GM18498 (cell line): ENCODE measurements around the gene STOX2.

ENCODE experiments used
- ATAC-seq: cut with Tn5 transposase; IDR thresholded peaks from one replicate; pipeline ENCODE4 v1.9.1; 2021; ENCODE audit warnings: mild to moderate bottlenecking, moderate library complexity; ENCODE audit not compliant: unreplicated experiment

Gene STOX2

GRCh38 chr4:183888564-183888963, 16.5 kb upstream of the STOX2 start:
- no peak for ATAC-seq

DNA sequence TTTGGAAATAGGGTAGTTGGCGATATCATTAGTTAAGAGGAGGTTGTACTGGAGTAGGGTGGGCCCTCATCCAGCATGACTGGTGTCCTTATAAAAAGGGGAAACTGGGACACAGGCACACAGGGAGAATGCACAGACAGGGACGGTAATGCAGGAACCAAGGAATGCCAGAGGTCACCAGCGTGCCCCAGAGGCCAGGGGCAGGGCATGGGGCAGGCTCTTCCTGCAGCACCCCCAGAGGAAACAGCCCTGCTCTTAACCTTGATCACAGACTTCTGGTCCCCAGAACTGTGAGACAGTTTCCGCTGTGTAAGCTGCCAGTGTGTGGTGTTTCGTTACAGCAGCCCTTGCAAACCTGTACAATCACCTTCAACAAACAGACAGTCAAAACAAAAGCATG, 15.9 kb upstream of the STOX2 start:
- no peak for ATAC-seq

DNA sequence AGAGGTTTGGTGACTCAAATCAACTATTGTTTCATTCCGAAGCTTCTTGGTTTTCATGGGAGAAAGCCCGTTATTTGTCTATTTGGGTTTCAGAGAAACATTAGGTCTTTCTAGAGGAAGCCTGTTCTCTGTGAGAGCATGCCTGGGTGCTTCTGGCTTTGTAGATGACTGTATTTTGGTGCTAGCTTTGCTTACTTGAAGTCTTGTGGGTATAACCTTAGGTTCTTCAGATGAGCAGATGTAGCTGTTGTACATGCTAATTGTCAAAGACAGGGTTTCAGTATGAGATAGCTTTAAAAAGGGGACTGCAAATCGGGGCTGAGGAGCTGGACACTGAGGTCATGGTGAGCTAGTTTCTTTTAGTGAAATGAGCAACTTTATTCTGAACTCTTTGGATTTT, 7.9 kb upstream of the STOX2 start:
- no peak for ATAC-seq

DNA sequence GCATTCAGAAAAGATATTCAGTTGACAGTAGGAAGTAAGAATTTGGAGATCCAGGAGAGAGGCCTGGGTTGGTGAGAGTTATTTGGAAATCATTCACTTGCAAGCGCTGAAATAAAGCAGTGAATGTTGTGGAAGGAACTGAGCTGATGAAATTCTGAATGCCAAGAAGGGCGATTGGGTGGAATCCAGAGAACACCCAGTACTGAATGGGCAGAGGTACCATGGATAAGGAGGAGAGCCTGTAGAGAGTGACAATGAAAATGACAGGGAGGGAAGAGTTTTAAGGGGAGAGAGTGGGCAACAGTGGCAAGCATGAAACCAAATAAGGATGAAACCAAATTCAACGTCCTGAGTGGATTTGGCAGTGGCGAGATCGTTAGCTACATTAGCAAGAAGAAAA, 6.7 kb upstream of the STOX2 start:
- no peak for ATAC-seq

GRCh38 chr4:183903021-183903760, 1.9 kb upstream of the STOX2 start:
- ATAC-seq: no peak

DNA sequence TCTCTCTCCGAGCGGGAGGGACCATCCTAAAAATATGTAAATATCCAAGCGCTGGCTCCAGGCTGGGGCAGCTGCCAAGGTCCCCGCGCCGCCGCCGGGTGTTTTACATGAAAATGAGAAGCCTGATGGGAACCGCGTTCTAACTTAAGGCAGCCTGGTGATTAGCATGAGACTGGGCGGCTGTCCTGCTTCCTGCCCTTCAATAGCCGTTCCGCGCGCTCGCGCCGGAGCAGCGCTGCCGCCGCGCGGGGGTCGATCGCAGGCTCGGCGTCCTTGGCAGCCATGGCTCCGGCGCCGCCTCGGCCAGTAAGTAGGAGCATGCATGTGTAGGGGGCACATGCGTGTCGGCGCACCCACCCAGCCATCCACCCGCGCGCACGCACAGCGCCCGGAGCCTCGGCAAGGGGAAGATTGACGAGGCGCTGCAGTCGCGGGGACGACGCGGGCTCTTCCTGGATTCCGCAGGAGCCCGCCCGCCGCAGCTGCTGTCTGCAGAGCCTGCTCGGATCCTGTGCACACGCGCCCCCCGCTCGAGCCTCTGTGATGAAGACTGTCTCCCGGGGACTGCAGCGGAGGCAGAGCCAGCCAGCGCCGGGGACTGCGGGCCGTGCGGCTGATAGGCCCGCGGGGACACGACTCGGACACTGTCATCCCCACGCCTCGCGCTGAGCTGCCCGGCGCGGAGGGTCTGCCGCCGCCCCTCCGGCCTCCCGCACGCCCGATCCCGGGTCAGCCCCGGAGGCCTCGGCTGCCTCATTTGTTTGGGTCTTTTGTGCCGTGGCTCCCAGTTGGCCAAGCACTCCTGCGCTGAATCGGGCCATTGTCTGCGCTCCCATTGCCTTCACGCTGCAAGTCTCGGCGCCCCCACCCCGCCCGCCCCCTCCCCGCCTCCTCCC, 734 bp downstream of the STOX2 start:
- no peak for ATAC-seq

DNA sequence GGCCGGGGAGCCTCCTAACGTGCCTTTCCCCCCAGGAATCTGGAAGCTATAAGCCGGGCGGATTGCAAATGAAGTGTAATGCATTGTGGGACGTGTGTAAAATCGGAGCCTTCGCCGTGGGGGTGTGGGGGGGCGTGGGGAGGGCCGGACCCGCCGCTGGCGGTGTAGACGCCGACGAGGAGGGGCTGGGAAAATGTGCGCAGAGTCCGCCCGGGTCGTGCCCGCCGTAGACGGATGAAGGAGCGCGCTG, 1.3 kb downstream of the STOX2 start:
- no peak for ATAC-seq

GRCh38 chr4:183906739-183907651, 1.9 kb downstream of the STOX2 start:
- no peak for ATAC-seq

GRCh38 chr4:183907871-183908683, 3.0 kb downstream of the STOX2 start:
- no peak for ATAC-seq

DNA sequence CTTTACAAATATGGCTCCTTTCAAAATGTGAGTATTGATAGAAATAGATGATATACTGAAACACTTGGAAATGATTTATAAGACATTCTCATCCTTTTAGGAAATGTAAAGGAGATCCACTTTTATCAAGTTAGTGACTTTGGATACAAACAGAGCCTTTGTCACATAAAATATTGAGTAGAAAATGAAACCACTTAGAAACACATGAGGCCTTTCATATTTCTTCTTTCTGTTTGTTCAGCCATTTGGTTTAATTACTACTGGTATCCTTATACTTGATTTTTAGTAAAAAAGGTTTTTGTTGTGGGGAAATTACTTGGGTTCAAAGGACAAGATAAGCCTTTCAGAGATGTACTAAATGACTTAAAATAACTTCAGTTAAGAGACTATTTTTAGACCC, 4.1 kb downstream of the STOX2 start:
- no peak for ATAC-seq

DNA sequence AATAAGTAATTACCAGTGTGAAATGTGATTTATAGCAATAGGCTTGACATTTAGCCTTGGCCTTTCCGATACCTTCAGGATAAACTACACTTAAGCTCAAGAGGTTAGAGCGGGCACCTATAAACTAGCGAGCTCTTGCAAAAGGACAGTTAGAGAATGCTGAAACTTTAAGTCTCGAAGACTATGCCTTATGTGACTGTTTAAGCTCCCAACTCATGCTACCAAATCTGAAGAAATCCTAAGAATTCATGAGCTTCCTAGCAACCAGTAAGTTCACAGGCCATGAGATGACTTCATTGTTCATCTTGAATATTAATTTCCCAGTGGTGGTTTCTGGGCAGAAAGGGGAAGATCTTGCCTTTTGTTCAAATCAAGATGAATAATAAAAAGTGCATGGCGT, 4.7 kb downstream of the STOX2 start:
- no peak for ATAC-seq

DNA sequence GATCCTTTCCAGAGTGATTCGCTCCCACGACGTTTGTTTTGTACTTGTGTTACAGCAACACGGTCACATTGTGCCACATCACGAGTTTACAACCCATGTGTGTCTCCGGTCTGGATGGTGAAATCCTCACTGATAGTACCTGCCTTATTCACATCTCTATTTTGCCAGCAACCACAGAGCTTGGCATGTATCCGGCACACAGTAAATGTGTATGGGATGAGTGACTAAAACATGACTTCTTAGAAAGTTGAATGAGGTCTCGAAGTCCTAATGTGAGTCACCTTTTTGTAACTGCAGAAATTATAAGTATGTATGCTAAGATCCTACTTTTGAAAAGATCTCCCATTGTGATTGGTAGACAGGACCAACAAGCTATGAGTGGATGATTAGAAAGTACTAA, 7.5 kb downstream of the STOX2 start:
- no peak for ATAC-seq

GRCh38 chr4:183915976-183916375, 10.9 kb downstream of the STOX2 start:
- no peak for ATAC-seq

DNA sequence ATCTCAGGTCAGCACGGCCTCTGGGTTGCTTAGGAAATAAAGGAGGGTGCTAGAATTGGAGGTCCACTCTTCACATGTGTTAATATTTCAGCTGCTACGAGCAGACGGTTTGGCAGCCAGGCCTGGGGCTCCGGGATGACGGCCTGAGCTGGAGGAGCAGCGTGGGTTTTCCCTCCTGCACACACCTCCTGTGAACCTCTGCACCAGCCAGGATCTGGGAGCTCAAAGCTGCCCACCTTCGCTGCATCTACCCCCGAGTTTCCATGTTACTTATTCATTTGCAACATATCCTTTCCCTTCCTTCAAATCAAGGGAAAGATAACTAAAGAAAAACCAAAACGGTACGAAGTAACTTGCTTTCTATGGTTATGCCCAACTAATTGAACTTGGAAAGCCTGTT, 13.6 kb downstream of the STOX2 start:
- no peak for ATAC-seq

- no peak for ATAC-seq
Observed at GRCh38 chr4:183919141-183919540, 14.0 kb downstream of the STOX2 start.

- no peak for ATAC-seq
Observed at GRCh38 chr4:183920512-183920911, 15.4 kb downstream of the STOX2 start.

DNA sequence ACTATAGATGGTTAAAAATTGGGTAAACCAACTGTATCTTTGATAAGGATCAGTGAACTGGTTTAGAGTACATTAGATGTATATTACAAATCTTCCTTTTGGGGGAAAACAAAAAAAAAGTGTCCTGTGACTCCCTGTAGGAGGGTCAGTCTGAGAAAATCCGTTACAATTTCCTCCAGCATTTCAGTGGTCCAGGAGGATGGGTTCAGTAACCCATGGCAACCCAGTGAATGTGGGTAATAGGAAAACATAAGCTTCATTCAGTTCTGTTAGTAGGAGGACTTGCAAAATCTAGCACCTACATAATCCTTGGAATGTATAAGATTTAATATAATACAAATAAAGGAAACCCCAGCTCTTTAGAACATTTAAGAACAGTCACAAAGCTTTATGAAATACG, 16.2 kb downstream of the STOX2 start:
- ATAC-seq: no peak

- ATAC-seq: no peak
Observed at GRCh38 chr4:183924362-183925044, 19.4 kb downstream of the STOX2 start.

- ATAC-seq: no peak
Observed at GRCh38 chr4:183926950-183927349, 21.8 kb downstream of the STOX2 start.

GRCh38 chr4:183932576-183932975, 27.5 kb downstream of the STOX2 start:
- no peak for ATAC-seq
